HL-60 (cell line): ENCODE data around the gene ANKRD28. TPM values are rescaled to one million over a fixed set of nuclear protein-coding genes. Genes with fewer than 3 reads are reported as not detected.
A peak's percentile ranks its signal among the peaks of the same experiment; 100 is the strongest.
"Not testable (repeated sequence)": the region's sequence is repeated elsewhere in the genome, so short reads cannot be mapped to it uniquely, and the experiment has no call there.

ENCODE experiments used
- DNase-seq, 2 experiments: peaks; one replicate each; pipeline ENCODE4 v3.0.0-alpha.2; 2010 to 2020; ENCODE audit warnings: low read depth in 1 of 2, low spot score in 1 of 2
- H3K27ac ChIP-seq: fragments of 250-450 bp; sonication (Bioruptor Pico); replicated peaks from 2 replicates; pipeline ENCODE4 v1.5.1; 2020; ENCODE audit warnings: mild to moderate bottlenecking, moderate library complexity
- H3K27me3 ChIP-seq: fragments of 250-450 bp; sonication (Bioruptor Pico); 2 replicates; pipeline ENCODE4 v1.5.1; 2021; ENCODE audit warnings: mild to moderate bottlenecking, moderate library complexity; ENCODE audit not compliant: insufficient read depth, poor library complexity, severe bottlenecking
- H3K4me3 ChIP-seq: replicated peaks from 2 replicates; pipeline ENCODE4 v1.5.1; 2011; ENCODE audit warnings: mild to moderate bottlenecking, control low read depth, low read length; ENCODE audit not compliant: insufficient read depth
- CTCF ChIP-seq: IDR thresholded peaks from one replicate; pipeline ENCODE4 v1.5.1; 2011; ENCODE audit warnings: low read length, control low read depth, inconsistent platforms; ENCODE audit not compliant: insufficient read depth
- GABPA ChIP-seq: IDR thresholded peaks from 2 replicates; pipeline ENCODE4 v1.6.1; 2012; ENCODE audit warnings: low read depth
- POLR2AphosphoS5 ChIP-seq: IDR thresholded peaks from 2 replicates; pipeline ENCODE4 v1.6.1; 2012; ENCODE audit warnings: low read depth
- REST ChIP-seq: IDR thresholded peaks from 2 replicates; pipeline ENCODE4 v1.6.1; 2012; ENCODE audit warnings: low read depth; ENCODE audit not compliant: insufficient replicate concordance
- SPI1 ChIP-seq: IDR thresholded peaks from 2 replicates; pipeline ENCODE4 v1.6.1; 2012; ENCODE audit warnings: low read depth, mild to moderate bottlenecking, borderline replicate concordance
- microRNA-seq: library from miRNA; unstranded; fragments of <30 nt; microRNA quantifications from one replicate; pipeline ENCODE4, GENCODE V29; 2018

Gene ANKRD28

GRCh38 chr3:15629860-15630597, 167.8 kb downstream of the ANKRD28 start:
- DNase-seq = peak; percentile 25 to 79
- peak; percentile 67 for TF ChIP-seq CTCF
- no peak for TF ChIP-seq GABPA
- Histone ChIP-seq H3K27me3 (no peaks in the 10 kb centered on the region), H3K4me3 (no peak overlapping the region), H3K27ac (no peak overlapping the region)

DNA sequence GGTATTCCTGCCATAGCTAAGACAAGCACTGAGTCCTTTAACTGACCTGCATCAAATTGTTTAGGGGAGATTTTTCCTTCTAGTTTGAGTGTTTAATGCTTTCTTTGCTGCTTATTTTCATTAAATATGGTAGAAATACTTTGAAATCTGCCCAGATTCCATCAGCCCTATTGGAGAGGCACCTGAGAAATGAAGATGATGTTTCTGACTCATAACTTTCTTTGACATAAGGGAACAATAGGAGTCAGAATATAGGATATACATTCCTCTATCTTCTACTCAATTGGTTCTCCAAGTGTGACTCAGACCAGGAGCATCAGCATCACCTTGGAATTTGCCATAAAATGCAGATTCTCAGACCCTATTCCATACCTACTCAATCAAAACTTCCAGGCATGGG, 168.8 kb downstream of the ANKRD28 start:
- Histone ChIP-seq H3K27ac (no peak overlapping the region), H3K27me3 (no peaks in the 10 kb centered on the region), H3K4me3 (no peak overlapping the region)
- no peak for DNase-seq
- TF ChIP-seq GABPA (no peak), REST (no peak), SPI1 (no peak), POLR2AphosphoS5 (no peak), CTCF (no peak)

- DNase-seq = no peak
- TF ChIP-seq GABPA = no peak
- TF ChIP-seq REST = no peak
- TF ChIP-seq SPI1 = no peak
- Histone ChIP-seq H3K27ac (no peak overlapping the region), H3K4me3 (no peak overlapping the region), H3K27me3 (no peaks in the 10 kb centered on the region)
Observed at GRCh38 chr3:15623535-15624440, 174.0 kb downstream of the ANKRD28 start.

DNA sequence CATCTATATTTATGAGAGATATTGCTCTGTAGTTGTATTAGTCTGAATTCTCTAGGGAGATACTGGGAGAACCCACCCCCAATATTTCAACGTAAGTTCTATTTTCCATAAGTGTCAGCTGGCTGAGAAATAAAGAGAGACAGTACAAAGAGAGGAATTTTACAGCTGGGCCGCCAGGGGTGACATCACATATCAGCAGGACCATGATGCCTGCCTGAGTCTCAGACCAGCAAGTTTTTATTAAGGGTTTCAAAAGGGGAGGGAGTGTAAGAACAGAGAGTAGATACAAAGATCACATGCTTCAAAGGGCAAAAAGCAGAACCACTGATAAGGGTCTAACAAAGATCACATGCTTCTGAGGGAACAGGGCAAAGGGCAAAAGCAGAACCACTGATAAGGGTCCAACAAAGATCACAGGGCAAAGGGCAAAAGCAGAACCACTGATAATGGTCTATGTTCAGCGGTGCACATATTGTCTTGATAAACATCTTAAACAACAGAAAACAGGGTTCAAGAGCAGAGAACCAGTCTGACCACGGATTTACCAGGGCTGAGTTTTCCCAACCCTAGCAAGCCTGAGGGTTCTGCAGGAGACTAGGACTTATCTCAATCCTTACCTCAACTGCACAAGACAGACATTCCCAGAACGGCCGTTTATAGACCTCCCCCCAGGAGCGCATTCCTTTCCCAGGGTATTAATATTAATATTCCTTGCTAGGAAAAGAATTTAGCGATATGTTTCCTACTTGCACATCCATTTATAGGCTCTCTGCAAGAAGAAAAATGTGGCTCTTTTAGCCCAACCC, 177.9 kb downstream of the ANKRD28 start:
- not testable (repeated sequence) for H3K27me3 ChIP-seq, DNase-seq, H3K27ac ChIP-seq, H3K4me3 ChIP-seq

Small RNA genes lying within 50 kb of the gene (microRNA-seq; reads per million reads assigned to microRNA genes)
- gene MIR3134 = not detected
